AG08395 (cell line): ENCODE data around the gene FADS1.

Source experiments
- DNase-seq: peaks from one replicate; pipeline ENCODE4 v3.0.0; 2012; ENCODE audit warnings: mixed read lengths, low spot score

The FADS1 gene

GRCh38 chr11:61816736-61817455 lies at the start of gene FADS1:
TSS of gene FADS1 (minus strand) at chr11:61817003. CDS start at chr11:61816929, 74 bp downstream.
- DNase-seq, result peak; percentile 94

GRCh38 chr11:61866231-61866957 lies 49.6 kb upstream of the FADS1 start:
- no peak for DNase-seq

GRCh38 chr11:61864814-61865775 lies 48.3 kb upstream of the FADS1 start:
- no peak for DNase-seq

- DNase-seq, result no peak
These were observed 46.8 kb upstream of the FADS1 start for GRCh38 chr11:61863548-61864081.

GRCh38 chr11:61862714-61863547 lies 46.1 kb upstream of the FADS1 start:
- no peak for DNase-seq

GRCh38 chr11:61861634-61862033 lies 44.8 kb upstream of the FADS1 start:
- DNase-seq, result no peak

- DNase-seq, result no peak
These were observed 43.5 kb upstream of the FADS1 start for GRCh38 chr11:61860054-61860903.

GRCh38 chr11:61855939-61856680 lies 39.3 kb upstream of the FADS1 start:
- DNase-seq, result no peak

GRCh38 chr11:61854966-61855714 lies 38.3 kb upstream of the FADS1 start:
- no peak for DNase-seq

GRCh38 chr11:61854206-61854895 lies 37.5 kb upstream of the FADS1 start:
- DNase-seq, result no peak

GRCh38 chr11:61853698-61854169 lies 36.9 kb upstream of the FADS1 start:
- DNase-seq, result no peak

GRCh38 chr11:61851900-61852295 lies 35.1 kb upstream of the FADS1 start:
- DNase-seq, result no peak

GRCh38 chr11:61851113-61851899 lies 34.5 kb upstream of the FADS1 start:
- DNase-seq, result no peak

GRCh38 chr11:61850687-61851086 lies 33.9 kb upstream of the FADS1 start:
- no peak for DNase-seq

GRCh38 chr11:61848631-61849030 lies 31.8 kb upstream of the FADS1 start:
- no peak for DNase-seq

- DNase-seq, result no peak
These were observed 31.2 kb upstream of the FADS1 start for GRCh38 chr11:61847914-61848581.
